GM12878 (cell line): ENCODE data around the gene YJU2. TPM values are rescaled to one million over a fixed set of nuclear protein-coding genes. Genes with fewer than 3 reads are reported as not detected.

Experiments used
- polyA plus RNA-seq, 11 experiments: library from polyadenylated mRNA; depleted of rRNA in 4 of 11; unstranded in 6 of 11; stranded (reverse) in 5 of 11; fragments of >200 nt; fragmentation: Nextera tagmentation in 4 of 11; fragmentation: Illumina TruSeq in 1 of 11; extraction: Ambion mirVana in 4 of 11; extraction: Trizol in 1 of 11; gene quantifications; 1 replicate in 1 of 11; 2 replicates in 10 of 11; pipeline versions ENCODE4 v1.2.1 to v1.2.3, GENCODE V29; 2011 to 2016; ENCODE audit warnings: inconsistent platforms in 2 of 11, missing spikeins in 2 of 11, low read depth in 1 of 11
- total RNA-seq, 4 experiments: library from RNA; depleted of rRNA in 3 of 4; stranded (reverse); fragments of >200 nt in 3 of 4; fragmentation: Illumina TruSeq in 1 of 4; extraction: Trizol in 1 of 4; gene quantifications; 2 replicates each; pipeline versions ENCODE4 v1.2.1 to v1.2.3, GENCODE V29; 2013 to 2021

The YJU2 gene
- total and polyA plus RNA-seq, 10 of the 15 experiments (the other 5 are each of a cell fraction or from before 2014, with no cell fraction given): 0.26 to 40.7 (median 23.8) TPM

Other genes starting within 250 kb of the YJU2 start
Only the 7 nearest of the 16 such genes appear.
- gene SIRT6, start 64.5 kb upstream of the YJU2 start, total RNA-seq (2014; rRNA removed): 25.6 and 26.0 TPM in 2 replicates
- 8.3 and 8.7 TPM in 2 replicates for gene SIRT6, start 64.5 kb upstream of the YJU2 start, total RNA-seq (2014; rRNA removed; fragmentation: Illumina TruSeq; extraction: Trizol)
- 36.3 and 39.5 TPM in 2 replicates for gene SIRT6, start 64.5 kb upstream of the YJU2 start, total RNA-seq (2021)
- 10.0 and 22.4 TPM in 2 replicates for gene SIRT6, start 64.5 kb upstream of the YJU2 start, polyA plus RNA-seq (2011; rRNA removed)
- 0.60 and 6.7 TPM in 2 replicates for gene SIRT6, start 64.5 kb upstream of the YJU2 start, polyA plus RNA-seq (2014; fragmentation: Illumina TruSeq; extraction: Trizol)
- gene SIRT6, start 64.5 kb upstream of the YJU2 start, polyA plus RNA-seq (2014; fragmentation: Nextera tagmentation; extraction: Ambion mirVana): 1 to 10 TPM; 1.3 to 1.5 TPM
- gene SIRT6, start 64.5 kb upstream of the YJU2 start, polyA plus RNA-seq (2014; rRNA removed): 49.6 and 60.3 TPM in 2 replicates
- 10 to 100 TPM; 29.4 to 29.8 TPM for gene SIRT6, start 64.5 kb upstream of the YJU2 start, polyA plus RNA-seq (2016; fragmentation: Nextera tagmentation; extraction: Ambion mirVana)
- 0.49 and 0.51 TPM in 2 replicates for gene ANKRD24, start 64.4 kb upstream of the YJU2 start, total RNA-seq (2014; rRNA removed)
- gene ANKRD24, start 64.4 kb upstream of the YJU2 start, total RNA-seq (2014; rRNA removed; fragmentation: Illumina TruSeq; extraction: Trizol): 0.23 and 0.27 TPM in 2 replicates
- gene ANKRD24, start 64.4 kb upstream of the YJU2 start, total RNA-seq (2021): 0.51 and 0.59 TPM in 2 replicates
- gene ANKRD24, start 64.4 kb upstream of the YJU2 start, polyA plus RNA-seq (2011; rRNA removed): 0.43 TPM in 2 replicates
- gene ANKRD24, start 64.4 kb upstream of the YJU2 start, polyA plus RNA-seq (2014; fragmentation: Illumina TruSeq; extraction: Trizol): 0.12 and 0.14 TPM in 2 replicates
- under 1 TPM in 1 of 2 experiments, not detected in 1; 0.02 TPM for gene ANKRD24, start 64.4 kb upstream of the YJU2 start, polyA plus RNA-seq (2014; fragmentation: Nextera tagmentation; extraction: Ambion mirVana)
- gene ANKRD24, start 64.4 kb upstream of the YJU2 start, polyA plus RNA-seq (2014; rRNA removed): 0.42 and 0.47 TPM in 2 replicates
- under 1 TPM; 0.31 to 0.35 TPM for gene ANKRD24, start 64.4 kb upstream of the YJU2 start, polyA plus RNA-seq (2016; fragmentation: Nextera tagmentation; extraction: Ambion mirVana)
- 137 and 149 TPM in 2 replicates for gene EBI3, start 17.6 kb upstream of the YJU2 start, total RNA-seq (2014; rRNA removed)
- gene EBI3, start 17.6 kb upstream of the YJU2 start, total RNA-seq (2014; rRNA removed; fragmentation: Illumina TruSeq; extraction: Trizol): 61.0 and 68.2 TPM in 2 replicates
- gene EBI3, start 17.6 kb upstream of the YJU2 start, total RNA-seq (2021): 224 and 232 TPM in 2 replicates
- 140 and 276 TPM in 2 replicates for gene EBI3, start 17.6 kb upstream of the YJU2 start, polyA plus RNA-seq (2011; rRNA removed)
- gene EBI3, start 17.6 kb upstream of the YJU2 start, polyA plus RNA-seq (2014; fragmentation: Illumina TruSeq; extraction: Trizol): 13.5 and 47.7 TPM in 2 replicates
- gene EBI3, start 17.6 kb upstream of the YJU2 start, polyA plus RNA-seq (2014; fragmentation: Nextera tagmentation; extraction: Ambion mirVana): 10 to 100 TPM; 22.0 to 61.1 TPM
- 257 and 266 TPM in 2 replicates for gene EBI3, start 17.6 kb upstream of the YJU2 start, polyA plus RNA-seq (2014; rRNA removed)
- gene EBI3, start 17.6 kb upstream of the YJU2 start, polyA plus RNA-seq (2016; fragmentation: Nextera tagmentation; extraction: Ambion mirVana): 100 to 1,000 TPM; 278 to 288 TPM
- not detected in 2 replicates for gene SHD, start 32.2 kb downstream of the YJU2 start, total RNA-seq (2014; rRNA removed)
- not detected in 2 replicates for gene SHD, start 32.2 kb downstream of the YJU2 start, total RNA-seq (2014; rRNA removed; fragmentation: Illumina TruSeq; extraction: Trizol)
- gene SHD, start 32.2 kb downstream of the YJU2 start, total RNA-seq (2021): not detected in 2 replicates
- not detected in 2 replicates for gene SHD, start 32.2 kb downstream of the YJU2 start, polyA plus RNA-seq (2011; rRNA removed)
- gene SHD, start 32.2 kb downstream of the YJU2 start, polyA plus RNA-seq (2014; fragmentation: Illumina TruSeq; extraction: Trizol): not detected in 2 replicates
- gene SHD, start 32.2 kb downstream of the YJU2 start, polyA plus RNA-seq (2014; fragmentation: Nextera tagmentation; extraction: Ambion mirVana): not detected
- gene SHD, start 32.2 kb downstream of the YJU2 start, polyA plus RNA-seq (2014; rRNA removed): not detected in 2 replicates
- gene SHD, start 32.2 kb downstream of the YJU2 start, polyA plus RNA-seq (2016; fragmentation: Nextera tagmentation; extraction: Ambion mirVana): under 1 TPM in 1 of 2 experiments, not detected in 1; 0.09 TPM
- gene TMIGD2, start 55.3 kb downstream of the YJU2 start, total RNA-seq (2014; rRNA removed): 0.17 TPM in 1 of 2 replicates, not detected in the other
- 0.13 TPM in 1 of 2 replicates, not detected in the other for gene TMIGD2, start 55.3 kb downstream of the YJU2 start, total RNA-seq (2014; rRNA removed; fragmentation: Illumina TruSeq; extraction: Trizol)
- 0.16 TPM in 1 of 2 replicates, not detected in the other for gene TMIGD2, start 55.3 kb downstream of the YJU2 start, total RNA-seq (2021)
- not detected in 2 replicates for gene TMIGD2, start 55.3 kb downstream of the YJU2 start, polyA plus RNA-seq (2011; rRNA removed)
- not detected in 2 replicates for gene TMIGD2, start 55.3 kb downstream of the YJU2 start, polyA plus RNA-seq (2014; fragmentation: Illumina TruSeq; extraction: Trizol)
- not detected for gene TMIGD2, start 55.3 kb downstream of the YJU2 start, polyA plus RNA-seq (2014; fragmentation: Nextera tagmentation; extraction: Ambion mirVana)
- gene TMIGD2, start 55.3 kb downstream of the YJU2 start, polyA plus RNA-seq (2014; rRNA removed): 0.09 TPM in 1 of 2 replicates, not detected in the other
- gene TMIGD2, start 55.3 kb downstream of the YJU2 start, polyA plus RNA-seq (2016; fragmentation: Nextera tagmentation; extraction: Ambion mirVana): under 1 TPM; 0.14 to 0.40 TPM
- 4.0 and 4.1 TPM in 2 replicates for gene FSD1, start 57.5 kb downstream of the YJU2 start, total RNA-seq (2014; rRNA removed)
- 1.4 TPM in 2 replicates for gene FSD1, start 57.5 kb downstream of the YJU2 start, total RNA-seq (2014; rRNA removed; fragmentation: Illumina TruSeq; extraction: Trizol)
- gene FSD1, start 57.5 kb downstream of the YJU2 start, total RNA-seq (2021): 4.3 and 4.9 TPM in 2 replicates
- 0.58 and 0.77 TPM in 2 replicates for gene FSD1, start 57.5 kb downstream of the YJU2 start, polyA plus RNA-seq (2011; rRNA removed)
- 0.68 and 1.7 TPM in 2 replicates for gene FSD1, start 57.5 kb downstream of the YJU2 start, polyA plus RNA-seq (2014; fragmentation: Illumina TruSeq; extraction: Trizol)
- gene FSD1, start 57.5 kb downstream of the YJU2 start, polyA plus RNA-seq (2014; fragmentation: Nextera tagmentation; extraction: Ambion mirVana): under 1 TPM in 1 of 2 experiments, not detected in 1; 0.15 TPM
- gene FSD1, start 57.5 kb downstream of the YJU2 start, polyA plus RNA-seq (2014; rRNA removed): 4.7 and 5.1 TPM in 2 replicates
- gene FSD1, start 57.5 kb downstream of the YJU2 start, polyA plus RNA-seq (2016; fragmentation: Nextera tagmentation; extraction: Ambion mirVana): 1 to 10 TPM; 4.0 to 4.2 TPM
- gene STAP2, start 91.7 kb downstream of the YJU2 start, total RNA-seq (2014; rRNA removed): 19.2 and 24.6 TPM in 2 replicates
- 13.6 and 14.3 TPM in 2 replicates for gene STAP2, start 91.7 kb downstream of the YJU2 start, total RNA-seq (2014; rRNA removed; fragmentation: Illumina TruSeq; extraction: Trizol)
- gene STAP2, start 91.7 kb downstream of the YJU2 start, total RNA-seq (2021): 18.5 and 21.4 TPM in 2 replicates
- gene STAP2, start 91.7 kb downstream of the YJU2 start, polyA plus RNA-seq (2011; rRNA removed): 1.7 and 2.6 TPM in 2 replicates
- 11.2 and 11.6 TPM in 2 replicates for gene STAP2, start 91.7 kb downstream of the YJU2 start, polyA plus RNA-seq (2014; fragmentation: Illumina TruSeq; extraction: Trizol)
- gene STAP2, start 91.7 kb downstream of the YJU2 start, polyA plus RNA-seq (2014; fragmentation: Nextera tagmentation; extraction: Ambion mirVana): 1 to 10 TPM in 1 of 2 experiments, under 1 TPM in 1; 0.84 to 2.0 TPM
- gene STAP2, start 91.7 kb downstream of the YJU2 start, polyA plus RNA-seq (2014; rRNA removed): 22.4 and 23.6 TPM in 2 replicates
- gene STAP2, start 91.7 kb downstream of the YJU2 start, polyA plus RNA-seq (2016; fragmentation: Nextera tagmentation; extraction: Ambion mirVana): 10 to 100 TPM; 16.9 to 21.2 TPM